ENCODE measurements around the gene WFDC11. TPM values are rescaled to one million over a fixed set of nuclear protein-coding genes. Genes with fewer than 3 reads are reported as not detected.

WFDC11 gene
- total RNA-seq, 1 donor, result not detected

DNA sequence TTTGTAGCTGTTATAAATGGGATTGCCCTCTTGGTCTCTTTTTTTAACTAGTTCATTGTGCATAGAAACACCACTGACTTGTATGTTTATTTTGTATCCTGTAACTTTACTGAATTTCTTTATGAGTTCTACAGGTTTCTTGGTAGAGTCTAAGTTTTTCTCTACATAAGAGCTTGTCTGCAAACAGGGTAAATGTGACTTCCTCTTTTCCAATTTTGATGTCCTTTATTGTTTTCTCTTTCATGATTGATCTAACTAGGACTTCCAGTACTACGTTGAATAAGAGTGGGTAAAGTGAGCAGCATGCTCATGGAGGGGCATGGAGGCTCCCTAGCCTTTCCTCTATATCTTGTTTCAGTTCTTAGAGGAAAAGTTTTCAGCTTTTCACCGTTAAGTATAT, 43.5 kb downstream of the WFDC11 start:
- Histone ChIP-seq H2AFZ (ENCODE audit: low read length) (no peak overlapping the region), H3K79me2 (ENCODE audit: insufficient read depth, low read length) (no peaks in the 10 kb centered on the region), H3K36me3 (ENCODE audit: insufficient read depth, low read length) (no peaks in the 10 kb centered on the region), H3K9me3 (ENCODE audit: low read depth, low read length) (no peaks in the 10 kb centered on the region), H3K4me1 (ENCODE audit: insufficient read depth, low read length) (no peaks in the 10 kb centered on the region), H3K27ac (ENCODE audit: low read depth, low read length) (no peak overlapping the region), H3K4me2 (ENCODE audit: insufficient read depth, low read length) (no peak overlapping the region), H3K4me3 (ENCODE audit: insufficient read depth, low read length) (no peak overlapping the region), H4K20me1 (ENCODE audit: insufficient read depth, low read length) (no peaks in the 10 kb centered on the region), H3K27me3 (ENCODE audit: insufficient read depth, low read length) (peaks cover 3% of the 10 kb centered on the region)
- TF ChIP-seq, protein P1, sequence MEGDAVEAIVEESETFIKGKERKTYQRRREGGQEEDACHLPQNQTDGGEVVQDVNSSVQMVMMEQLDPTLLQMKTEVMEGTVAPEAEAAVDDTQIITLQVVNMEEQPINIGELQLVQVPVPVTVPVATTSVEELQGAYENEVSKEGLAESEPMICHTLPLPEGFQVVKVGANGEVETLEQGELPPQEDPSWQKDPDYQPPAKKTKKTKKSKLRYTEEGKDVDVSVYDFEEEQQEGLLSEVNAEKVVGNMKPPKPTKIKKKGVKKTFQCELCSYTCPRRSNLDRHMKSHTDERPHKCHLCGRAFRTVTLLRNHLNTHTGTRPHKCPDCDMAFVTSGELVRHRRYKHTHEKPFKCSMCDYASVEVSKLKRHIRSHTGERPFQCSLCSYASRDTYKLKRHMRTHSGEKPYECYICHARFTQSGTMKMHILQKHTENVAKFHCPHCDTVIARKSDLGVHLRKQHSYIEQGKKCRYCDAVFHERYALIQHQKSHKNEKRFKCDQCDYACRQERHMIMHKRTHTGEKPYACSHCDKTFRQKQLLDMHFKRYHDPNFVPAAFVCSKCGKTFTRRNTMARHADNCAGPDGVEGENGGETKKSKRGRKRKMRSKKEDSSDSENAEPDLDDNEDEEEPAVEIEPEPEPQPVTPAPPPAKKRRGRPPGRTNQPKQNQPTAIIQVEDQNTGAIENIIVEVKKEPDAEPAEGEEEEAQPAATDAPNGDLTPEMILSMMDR (IDR thresholded peaks at IDR 0.05; ENCODE audit: extremely low read depth, low read depth, low read length), result no peak
- DNase-seq (ENCODE audit: insufficient read length, low spot score, missing footprints), result no peak

GRCh38 chr20:45621593-45621992, 48.4 kb downstream of the WFDC11 start:
- Histone ChIP-seq H2AFZ (ENCODE audit: low read length) (no peak overlapping the region), H3K27ac (ENCODE audit: low read depth, low read length) (no peak overlapping the region), H3K4me3 (ENCODE audit: insufficient read depth, low read length) (no peak overlapping the region), H3K4me2 (ENCODE audit: insufficient read depth, low read length) (no peak overlapping the region), H3K79me2 (ENCODE audit: insufficient read depth, low read length) (no peaks in the 10 kb centered on the region), H3K36me3 (ENCODE audit: insufficient read depth, low read length) (no peaks in the 10 kb centered on the region), H4K20me1 (ENCODE audit: insufficient read depth, low read length) (no peaks in the 10 kb centered on the region), H3K27me3 (ENCODE audit: insufficient read depth, low read length) (no peaks in the 10 kb centered on the region), H3K4me1 (ENCODE audit: insufficient read depth, low read length) (no peaks in the 10 kb centered on the region), H3K9me3 (ENCODE audit: low read depth, low read length) (no peaks in the 10 kb centered on the region)
- no peak for DNase-seq (ENCODE audit: insufficient read length, low spot score, missing footprints)
- TF ChIP-seq, protein P1 (IDR thresholded peaks at IDR 0.05; ENCODE audit: extremely low read depth, low read depth, low read length), result no peak

DNA sequence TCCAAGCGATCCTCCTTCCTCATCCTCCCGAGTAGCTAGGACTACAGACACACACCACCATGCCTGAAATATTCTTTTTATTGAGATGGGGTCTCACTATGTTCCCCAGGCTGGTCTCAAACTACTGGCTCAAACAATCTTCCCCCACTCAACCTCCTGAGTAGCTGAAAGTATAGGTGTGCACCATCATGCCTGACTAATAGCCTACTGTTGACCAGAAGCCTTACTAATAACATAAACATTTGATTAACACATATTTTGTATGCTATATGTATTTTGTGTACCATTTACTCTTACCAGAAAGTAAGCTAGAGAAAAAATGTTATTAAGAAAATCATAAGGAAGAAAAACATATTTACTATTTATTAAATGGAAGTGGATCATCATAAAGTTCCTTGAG, 52.4 kb downstream of the WFDC11 start:
- H3K4me3 ChIP-seq (ENCODE audit: insufficient read depth, low read length), result no peak overlapping the region

GRCh38 chr20:45612314-45612713, 57.7 kb downstream of the WFDC11 start:
- Histone ChIP-seq H2AFZ (ENCODE audit: low read length) (no peak overlapping the region), H3K4me1 (ENCODE audit: insufficient read depth, low read length) (peaks cover 21% of the 10 kb centered on the region), H3K79me2 (ENCODE audit: insufficient read depth, low read length) (no peaks in the 10 kb centered on the region), H3K4me2 (ENCODE audit: insufficient read depth, low read length) (no peak overlapping the region), H3K9me3 (ENCODE audit: low read depth, low read length) (no peaks in the 10 kb centered on the region), H4K20me1 (ENCODE audit: insufficient read depth, low read length) (no peaks in the 10 kb centered on the region), H3K36me3 (ENCODE audit: insufficient read depth, low read length) (no peaks in the 10 kb centered on the region), H3K27me3 (ENCODE audit: insufficient read depth, low read length) (no peaks in the 10 kb centered on the region), H3K4me3 (ENCODE audit: insufficient read depth, low read length) (no peak overlapping the region), H3K27ac (ENCODE audit: low read depth, low read length) (no peak overlapping the region)
- TF ChIP-seq, protein P1 (IDR thresholded peaks at IDR 0.05; ENCODE audit: extremely low read depth, low read depth, low read length), result no peak
- DNase-seq (ENCODE audit: insufficient read length, low spot score, missing footprints), result no peak

More for the DNA sequence above, 52.4 kb downstream of the WFDC11 start:
- Histone ChIP-seq H3K4me2 (ENCODE audit: insufficient read depth, low read length) (no peak overlapping the region), H2AFZ (ENCODE audit: low read length) (no peak overlapping the region), H3K36me3 (ENCODE audit: insufficient read depth, low read length) (no peaks in the 10 kb centered on the region), H3K4me1 (ENCODE audit: insufficient read depth, low read length) (no peaks in the 10 kb centered on the region), H3K27me3 (ENCODE audit: insufficient read depth, low read length) (no peaks in the 10 kb centered on the region), H3K9me3 (ENCODE audit: low read depth, low read length) (no peaks in the 10 kb centered on the region), H3K27ac (ENCODE audit: low read depth, low read length) (no peak overlapping the region), H4K20me1 (ENCODE audit: insufficient read depth, low read length) (no peaks in the 10 kb centered on the region), H3K79me2 (ENCODE audit: insufficient read depth, low read length) (no peaks in the 10 kb centered on the region)
- DNase-seq (ENCODE audit: insufficient read length, low spot score, missing footprints), result no peak
- TF ChIP-seq, protein P1 (IDR thresholded peaks at IDR 0.05; ENCODE audit: extremely low read depth, low read depth, low read length), result no peak
